Stimulated activated CD8-positive, alpha-beta memory T cell treated with anti-CD3 and anti-CD28 coated beads, Interleukin-15, amount 100 ng/mL, for 48 hours (primary cell): ENCODE data around the gene FKBP4.

Experiments
- DNase-seq, 2 donors: peaks; one replicate each; pipeline ENCODE4 v3.0.0-alpha.2; 2020; ENCODE audit warnings: low read depth in 2 of 2

Gene FKBP4

DNA sequence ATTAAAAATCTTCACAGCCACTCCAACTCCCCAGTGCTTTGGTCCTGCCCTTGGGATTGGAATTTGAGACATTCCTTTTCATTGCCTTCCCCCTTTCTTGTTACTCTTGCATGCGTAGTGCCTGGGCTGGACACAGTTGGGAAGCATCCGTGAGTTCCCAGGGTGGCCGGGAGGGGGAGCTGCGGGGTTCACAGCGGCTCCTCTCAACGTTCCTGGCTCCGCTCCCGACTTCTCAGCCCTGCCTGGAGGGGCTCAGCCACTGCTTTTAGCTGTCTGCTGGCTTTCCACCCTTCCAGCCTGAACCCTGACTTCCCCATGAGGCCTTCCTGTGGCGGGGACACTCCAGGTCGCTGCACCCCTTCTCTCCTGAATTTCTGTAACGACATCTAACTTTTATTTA lies 58.9 kb downstream of the FKBP4 start:
- peak in 1 of 2 donors; percentile 15 for DNase-seq
